GM23248 (cell line): ENCODE results near the gene ALKBH4.

Experiments
- EZH2 ChIP-seq: fragments of 200-600 bp; sonication (generic); IDR thresholded peaks from 2 replicates; pipeline ENCODE4 v1.6.1; 2018; ENCODE audit warnings: antibody characterized with exemption, mild to moderate bottlenecking; ENCODE audit not compliant: insufficient read depth, poor library complexity, severe bottlenecking
- EZH2phosphoT487 ChIP-seq: fragments of 200-600 bp; sonication (generic); IDR thresholded peaks from 2 replicates; pipeline ENCODE4 v1.6.1; 2018; ENCODE audit warnings: antibody characterized with exemption, moderate library complexity, mild to moderate bottlenecking, low read depth; ENCODE audit not compliant: insufficient read depth

- TF ChIP-seq EZH2: no peak
- TF ChIP-seq EZH2phosphoT487: no peak
Observed at GRCh38 chr7:102413091-102413490, 51.6 kb downstream of the ALKBH4 start.
